SIG-M5 treated with dmso at 0.1 percent for 504 hours (cell line): ENCODE measurements around the gene SENP5.
A peak's percentile ranks its signal among the peaks of the same experiment; 100 is the strongest.

Source experiments
- DNase-seq: peaks from one replicate; lab custom pipeline; 2025; ENCODE audit not compliant: unreplicated experiment; lab: John Stamatoyannopoulos, UW

Gene SENP5

GRCh38 chr3:196886144-196886543 is 18.4 kb downstream of the SENP5 start:
- no peak for DNase-seq

- no peak for DNase-seq
Measured at GRCh38 chr3:196889844-196890708, 22.4 kb downstream of the SENP5 start.

GRCh38 chr3:196894557-196895295 is 27.0 kb downstream of the SENP5 start:
- DNase-seq, result no peak

- no peak for DNase-seq
Measured at GRCh38 chr3:196896229-196896628, 28.5 kb downstream of the SENP5 start.

- no peak for DNase-seq
Measured at GRCh38 chr3:196901768-196902167, 34.0 kb downstream of the SENP5 start.

GRCh38 chr3:196902296-196902695 is 34.6 kb downstream of the SENP5 start:
- no peak for DNase-seq

- DNase-seq, result no peak
Measured at GRCh38 chr3:196903740-196904139, 36.0 kb downstream of the SENP5 start.

- no peak for DNase-seq
Measured at GRCh38 chr3:196914866-196915265, 47.1 kb downstream of the SENP5 start.

GRCh38 chr3:196915375-196915774 is 47.7 kb downstream of the SENP5 start:
- no peak for DNase-seq

- no peak for DNase-seq
Measured at GRCh38 chr3:196916221-196916620, 48.5 kb downstream of the SENP5 start.

- DNase-seq, result no peak
Measured at GRCh38 chr3:196916995-196917394, 49.3 kb downstream of the SENP5 start.

GRCh38 chr3:196918968-196919367 is 51.2 kb downstream of the SENP5 start:
- DNase-seq, result peak; percentile 24

GRCh38 chr3:196920733-196921132 is 53.0 kb downstream of the SENP5 start:
- DNase-seq, result no peak

- no peak for DNase-seq
Measured at GRCh38 chr3:196927571-196928453, 60.1 kb downstream of the SENP5 start.

- no peak for DNase-seq
Measured at GRCh38 chr3:196931157-196931556, 63.4 kb downstream of the SENP5 start.

- no peak for DNase-seq
Measured at GRCh38 chr3:196931828-196932587, 64.3 kb downstream of the SENP5 start.

- peak; percentile 34 for DNase-seq
Measured at GRCh38 chr3:196932600-196932999, 64.9 kb downstream of the SENP5 start.

GRCh38 chr3:196936288-196936687 is 68.6 kb downstream of the SENP5 start:
- no peak for DNase-seq

GRCh38 chr3:196938124-196938523 is 70.4 kb downstream of the SENP5 start:
- DNase-seq, result no peak

GRCh38 chr3:196938576-196938975 is 70.9 kb downstream of the SENP5 start:
- no peak for DNase-seq
